Measurements from ENCODE around the gene DDX1.

DNA sequence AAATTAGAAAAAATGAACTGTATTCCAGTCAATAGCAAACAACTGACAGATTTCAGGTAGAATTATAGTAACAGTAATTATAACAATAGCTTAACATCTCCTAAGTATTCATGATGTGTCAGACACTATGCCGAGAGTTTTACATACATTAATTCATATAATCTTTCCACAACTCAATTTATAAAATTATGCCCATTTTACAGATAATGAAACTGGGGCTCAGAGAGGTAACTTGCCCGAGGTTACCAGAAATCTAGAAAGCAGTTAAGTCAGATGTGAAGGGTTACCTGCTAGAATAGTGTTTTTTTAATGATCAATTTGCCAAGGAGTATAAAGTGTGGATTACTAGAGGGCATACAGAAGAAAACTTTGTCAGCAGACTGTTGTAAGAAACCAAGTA is 42.7 kb upstream of the DDX1 start:
- no peak for TF ChIP-seq HCFC1 (IDR thresholded peaks at IDR 0.05; ENCODE audit: low read length)
- no peak for TF ChIP-seq NR2C2 (IDR thresholded peaks at IDR 0.05; ENCODE audit: borderline replicate concordance, control insufficient read depth, insufficient read length, low read depth)
- no peak for TF ChIP-seq CTCF (IDR thresholded peaks at IDR 0.05 in 2 of 3, conservative IDR thresholded peaks at IDR 0.05 in 1 of 3; ENCODE audit: control insufficient read depth in 2 of 3, extremely low read depth in 1 of 3, insufficient read depth in 1 of 3, low read depth in 3 of 3, low read length in 3 of 3)
- TF ChIP-seq EZH2 (IDR thresholded peaks at IDR 0.05; ENCODE audit: borderline replicate concordance, control insufficient read depth, low read depth, low read length), result no peak
- no peak for TF ChIP-seq YY1 (IDR thresholded peaks at IDR 0.05; ENCODE audit: low read depth, low read length)
- no peak for TF ChIP-seq POLR2A (IDR thresholded peaks at IDR 0.05; ENCODE audit: low read depth, low read length)
- no peak for TF ChIP-seq EP300 (IDR thresholded peaks at IDR 0.05; ENCODE audit: borderline replicate concordance in 1 of 2, control insufficient read depth in 1 of 2, low read depth in 2 of 2, low read length in 2 of 2)
- no peak for TF ChIP-seq IRF3 (IDR thresholded peaks at IDR 0.05)
- no peak for TF ChIP-seq MEF2A (IDR thresholded peaks at IDR 0.05; ENCODE audit: insufficient read depth, low read depth, low read length)
- no peak for TF ChIP-seq CBFB (IDR thresholded peaks at IDR 0.05; ENCODE audit: low read depth)
- no peak for TF ChIP-seq ZNF384 (IDR thresholded peaks at IDR 0.05; ENCODE audit: borderline replicate concordance, low read depth, low read length)
- no peak for TF ChIP-seq PBX3 (IDR thresholded peaks at IDR 0.05; ENCODE audit: insufficient replicate concordance, low read depth, low read length)
